Cardiac atrium fibroblast (primary cell): ENCODE measurements around the gene HHLA2. TPM values are rescaled to one million over a fixed set of nuclear protein-coding genes. Genes with fewer than 3 reads are reported as not detected.

Experiments used
- total RNA-seq: library from RNA; depleted of rRNA; stranded (reverse); fragments of >200 nt; gene quantifications from 2 replicates; pipeline ENCODE4 v1.2.3, GENCODE V29; 2015

Gene HHLA2
- not detected in 2 replicates for total RNA-seq

GRCh38 chr3:108296239-108296638 is at the start of gene HHLA2:
Gene HHLA2, plus strand, starts transcription at chr3:108296548. Its CDS starts 55,266 bp downstream, at chr3:108351814.

Other genes with a start within 250 kb of the HHLA2 start
- gene CD47, start 205.5 kb upstream of the HHLA2 start, total RNA-seq: 58.1 and 67.7 TPM in 2 replicates
- gene IFT57, start 74.1 kb upstream of the HHLA2 start, total RNA-seq: 13.7 and 34.7 TPM in 2 replicates
- gene MYH15, start 214.0 kb downstream of the HHLA2 start, total RNA-seq: 0.18 and 0.97 TPM in 2 replicates